HL-60 (cell line): ENCODE data around the gene MEF2C.

Experiments
- DNase-seq, 2 experiments: peaks; one replicate each; pipeline ENCODE4 v3.0.0-alpha.2; 2010 to 2020; ENCODE audit warnings: low read depth in 1 of 2, low spot score in 1 of 2
- H3K27ac ChIP-seq: fragments of 250-450 bp; sonication (Bioruptor Pico); replicated peaks from 2 replicates; pipeline ENCODE4 v1.5.1; 2020; ENCODE audit warnings: mild to moderate bottlenecking, moderate library complexity
- H3K27me3 ChIP-seq: fragments of 250-450 bp; sonication (Bioruptor Pico); 2 replicates; pipeline ENCODE4 v1.5.1; 2021; ENCODE audit warnings: mild to moderate bottlenecking, moderate library complexity; ENCODE audit not compliant: insufficient read depth, poor library complexity, severe bottlenecking
- H3K4me3 ChIP-seq: replicated peaks from 2 replicates; pipeline ENCODE4 v1.5.1; 2011; ENCODE audit warnings: mild to moderate bottlenecking, control low read depth, low read length; ENCODE audit not compliant: insufficient read depth
- CTCF ChIP-seq: IDR thresholded peaks from one replicate; pipeline ENCODE4 v1.5.1; 2011; ENCODE audit warnings: low read length, control low read depth, inconsistent platforms; ENCODE audit not compliant: insufficient read depth
- GABPA ChIP-seq: IDR thresholded peaks from 2 replicates; pipeline ENCODE4 v1.6.1; 2012; ENCODE audit warnings: low read depth
- POLR2AphosphoS5 ChIP-seq: IDR thresholded peaks from 2 replicates; pipeline ENCODE4 v1.6.1; 2012; ENCODE audit warnings: low read depth
- REST ChIP-seq: IDR thresholded peaks from 2 replicates; pipeline ENCODE4 v1.6.1; 2012; ENCODE audit warnings: low read depth; ENCODE audit not compliant: insufficient replicate concordance
- SPI1 ChIP-seq: IDR thresholded peaks from 2 replicates; pipeline ENCODE4 v1.6.1; 2012; ENCODE audit warnings: low read depth, mild to moderate bottlenecking, borderline replicate concordance

MEF2C gene

GRCh38 chr5:88870285-88870684, 12.7 kb downstream of the MEF2C start:
- H3K4me3 ChIP-seq: no peak overlapping the region
- TF ChIP-seq REST: no peak
- no peak for TF ChIP-seq CTCF
- no peak for TF ChIP-seq GABPA
- no peak for TF ChIP-seq SPI1
- TF ChIP-seq POLR2AphosphoS5: no peak
- H3K27me3 ChIP-seq: no peaks in the 10 kb centered on the region
- no peak for DNase-seq
- H3K27ac ChIP-seq: no peak overlapping the region

GRCh38 chr5:88868468-88869068, 14.4 kb downstream of the MEF2C start:
- Histone ChIP-seq H3K27me3 (no peaks in the 10 kb centered on the region), H3K27ac (no peak overlapping the region), H3K4me3 (no peak overlapping the region)
- TF ChIP-seq CTCF (no peak), REST (no peak), GABPA (no peak), SPI1 (no peak), POLR2AphosphoS5 (no peak)
- no peak for DNase-seq

- Histone ChIP-seq H3K4me3 (no peak overlapping the region), H3K27me3 (no peaks in the 10 kb centered on the region), H3K27ac (no peak overlapping the region)
- TF ChIP-seq SPI1: no peak
- no peak for TF ChIP-seq CTCF
- no peak for TF ChIP-seq GABPA
- no peak for TF ChIP-seq REST
- no peak for TF ChIP-seq POLR2AphosphoS5
- DNase-seq: no peak
These were observed 15.3 kb downstream of the MEF2C start for GRCh38 chr5:88867638-88868037.
